Dendritic cell treated with granulocyte-macrophage colony-stimulating factor and Interleukin-4, amounts not matched to agents 40 ng/mL and 50 ng/mL, for 4 days (primary cell): ENCODE results near the gene TDRD3.

Experiments
- H3K27ac Mint-ChIP-seq: one replicate; pipeline ENCODE4 v1.8.0; 2022; ENCODE audit warnings: mild to moderate bottlenecking, mixed read lengths
- H3K27me3 Mint-ChIP-seq: one replicate; pipeline ENCODE4 v1.8.0; 2022; ENCODE audit warnings: mild to moderate bottlenecking, mixed read lengths
- H3K36me3 Mint-ChIP-seq: one replicate; pipeline ENCODE4 v1.8.0; 2022; ENCODE audit warnings: low read depth, mixed read lengths
- H3K4me1 Mint-ChIP-seq: one replicate; pipeline ENCODE4 v1.8.0; 2022; ENCODE audit warnings: low read depth, mixed read lengths
- H3K4me3 Mint-ChIP-seq: one replicate; pipeline ENCODE4 v1.8.0; 2022; ENCODE audit warnings: mild to moderate bottlenecking, moderate library complexity, mixed read lengths
- H3K9me3 Mint-ChIP-seq: one replicate; pipeline ENCODE4 v1.8.0; 2022; ENCODE audit warnings: mixed read lengths
- intact Hi-C: fragments of 100-400 bp; cut with micrococcal nuclease; formaldehyde crosslinking; loops from one replicate; pipeline ENCODE4 v1.15.0; 2022

Gene TDRD3

GRCh38 chr13:60411464-60411863 lies 14.4 kb downstream of the TDRD3 start:
- H3K36me3 Mint-ChIP-seq: peaks cover 18% of the 10 kb centered on the region
- H3K4me3 Mint-ChIP-seq: no peak overlapping the region
- H3K27me3 Mint-ChIP-seq: no peaks in the 10 kb centered on the region
- peaks cover 26% of the 10 kb centered on the region for H3K4me1 Mint-ChIP-seq
- no peak overlapping the region for H3K27ac Mint-ChIP-seq
- H3K9me3 Mint-ChIP-seq: peaks cover 10% of the 10 kb centered on the region
- intact Hi-C loops: no loop called here

- H3K9me3 Mint-ChIP-seq: peaks cover 10% of the 10 kb centered on the region
- H3K4me3 Mint-ChIP-seq: no peak overlapping the region
- intact Hi-C loops: no loop called here
- peaks cover 26% of the 10 kb centered on the region for H3K4me1 Mint-ChIP-seq
- no peak overlapping the region for H3K27ac Mint-ChIP-seq
- no peaks in the 10 kb centered on the region for H3K27me3 Mint-ChIP-seq
- H3K36me3 Mint-ChIP-seq: peaks cover 18% of the 10 kb centered on the region
These were observed 15.0 kb downstream of the TDRD3 start for GRCh38 chr13:60411983-60412382.

GRCh38 chr13:60412909-60413616 lies 16.0 kb downstream of the TDRD3 start:
- intact Hi-C loops: no loop called here
- Mint-ChIP-seq H3K27me3 (no peaks in the 10 kb centered on the region), H3K36me3 (peaks cover 20% of the 10 kb centered on the region), H3K4me1 (peaks cover 28% of the 10 kb centered on the region), H3K27ac (no peak overlapping the region), H3K4me3 (no peak overlapping the region), H3K9me3 (peaks cover 4% of the 10 kb centered on the region)

GRCh38 chr13:60414177-60414576 lies 17.2 kb downstream of the TDRD3 start:
- Mint-ChIP-seq H3K27me3 (no peaks in the 10 kb centered on the region), H3K27ac (no peak overlapping the region), H3K9me3 (no peaks in the 10 kb centered on the region), H3K4me1 (peaks cover 21% of the 10 kb centered on the region), H3K4me3 (no peak overlapping the region), H3K36me3 (peaks cover 10% of the 10 kb centered on the region)
- intact Hi-C loops: no loop called here

- Mint-ChIP-seq H3K4me1 (peaks cover 4% of the 10 kb centered on the region), H3K27ac (no peak overlapping the region), H3K27me3 (no peaks in the 10 kb centered on the region), H3K4me3 (no peak overlapping the region), H3K36me3 (peaks cover 7% of the 10 kb centered on the region), H3K9me3 (peaks cover 8% of the 10 kb centered on the region)
- intact Hi-C loops: no loop called here
These were observed 20.7 kb downstream of the TDRD3 start for GRCh38 chr13:60417734-60418133.

- Mint-ChIP-seq H3K9me3 (peaks cover 8% of the 10 kb centered on the region), H3K27me3 (no peaks in the 10 kb centered on the region), H3K36me3 (peaks cover 7% of the 10 kb centered on the region), H3K4me1 (peaks cover 4% of the 10 kb centered on the region), H3K4me3 (no peak overlapping the region), H3K27ac (no peak overlapping the region)
- intact Hi-C loops: no loop called here
These were observed 21.9 kb downstream of the TDRD3 start for GRCh38 chr13:60418954-60419353.

- peaks cover 8% of the 10 kb centered on the region for H3K9me3 Mint-ChIP-seq
- H3K36me3 Mint-ChIP-seq: no peaks in the 10 kb centered on the region
- intact Hi-C loops: loop anchor here (5.0 kb wide), 1 partner anchor 88 kb away; no protein-coding TSS in a partner anchor
- no peaks in the 10 kb centered on the region for H3K4me1 Mint-ChIP-seq
- no peak overlapping the region for H3K4me3 Mint-ChIP-seq
- H3K27ac Mint-ChIP-seq: no peak overlapping the region
- no peaks in the 10 kb centered on the region for H3K27me3 Mint-ChIP-seq
These were observed 28.3 kb downstream of the TDRD3 start for GRCh38 chr13:60425332-60425731.

- Mint-ChIP-seq H3K4me1 (no peaks in the 10 kb centered on the region), H3K9me3 (peaks cover 4% of the 10 kb centered on the region), H3K36me3 (no peaks in the 10 kb centered on the region), H3K27me3 (no peaks in the 10 kb centered on the region), H3K27ac (no peak overlapping the region), H3K4me3 (no peak overlapping the region)
- intact Hi-C loops: loop anchor here (5.0 kb wide), 1 partner anchor 89 kb away; no protein-coding TSS in a partner anchor
These were observed 29.1 kb downstream of the TDRD3 start for GRCh38 chr13:60426075-60426474.

- Mint-ChIP-seq H3K4me3 (no peak overlapping the region), H3K36me3 (no peaks in the 10 kb centered on the region), H3K27ac (no peak overlapping the region), H3K4me1 (no peaks in the 10 kb centered on the region), H3K27me3 (no peaks in the 10 kb centered on the region), H3K9me3 (no peaks in the 10 kb centered on the region)
- intact Hi-C loops: loop anchor here (5.0 kb wide), 1 partner anchor 90 kb away; no protein-coding TSS in a partner anchor
These were observed 30.3 kb downstream of the TDRD3 start for GRCh38 chr13:60427285-60427684.

GRCh38 chr13:60431108-60431700 lies 34.2 kb downstream of the TDRD3 start:
- Mint-ChIP-seq H3K36me3 (no peaks in the 10 kb centered on the region), H3K4me1 (no peaks in the 10 kb centered on the region), H3K4me3 (no peak overlapping the region), H3K9me3 (no peaks in the 10 kb centered on the region), H3K27ac (no peak overlapping the region), H3K27me3 (no peaks in the 10 kb centered on the region)
- intact Hi-C loops: loop anchor here (1.0 to 2.0 kb wide), 3 partner anchors 32 to 1040 kb away; no protein-coding TSS in a partner anchor

GRCh38 chr13:60433505-60433904 lies 36.5 kb downstream of the TDRD3 start:
- Mint-ChIP-seq H3K9me3 (no peaks in the 10 kb centered on the region), H3K27ac (no peak overlapping the region), H3K27me3 (no peaks in the 10 kb centered on the region), H3K4me1 (no peaks in the 10 kb centered on the region), H3K4me3 (no peak overlapping the region), H3K36me3 (no peaks in the 10 kb centered on the region)
- intact Hi-C loops: no loop called here

GRCh38 chr13:60435762-60436374 lies 38.8 kb downstream of the TDRD3 start:
- intact Hi-C loops: no loop called here
- Mint-ChIP-seq H3K9me3 (no peaks in the 10 kb centered on the region), H3K27me3 (no peaks in the 10 kb centered on the region), H3K4me1 (no peaks in the 10 kb centered on the region), H3K36me3 (no peaks in the 10 kb centered on the region), H3K27ac (no peak overlapping the region), H3K4me3 (no peak overlapping the region)

GRCh38 chr13:60439201-60439600 lies 42.2 kb downstream of the TDRD3 start:
- Mint-ChIP-seq H3K4me3 (no peak overlapping the region), H3K27ac (no peak overlapping the region), H3K27me3 (no peaks in the 10 kb centered on the region), H3K4me1 (no peaks in the 10 kb centered on the region), H3K36me3 (no peaks in the 10 kb centered on the region), H3K9me3 (no peaks in the 10 kb centered on the region)
- intact Hi-C loops: no loop called here

- no peaks in the 10 kb centered on the region for H3K27me3 Mint-ChIP-seq
- H3K27ac Mint-ChIP-seq: no peak overlapping the region
- intact Hi-C loops: no loop called here
- peaks cover 6% of the 10 kb centered on the region for H3K36me3 Mint-ChIP-seq
- no peak overlapping the region for H3K4me3 Mint-ChIP-seq
- H3K4me1 Mint-ChIP-seq: no peaks in the 10 kb centered on the region
- no peaks in the 10 kb centered on the region for H3K9me3 Mint-ChIP-seq
These were observed 44.7 kb downstream of the TDRD3 start for GRCh38 chr13:60441761-60442160.
